HL-60 (cell line): Measurements from ENCODE around the gene C9orf153.

Source experiments
- DNase-seq, 2 experiments: peaks; one replicate each; pipeline ENCODE4 v3.0.0-alpha.2; 2010 to 2020; ENCODE audit warnings: low read depth in 1 of 2, low spot score in 1 of 2
- H3K27ac ChIP-seq: fragments of 250-450 bp; sonication (Bioruptor Pico); replicated peaks from 2 replicates; pipeline ENCODE4 v1.5.1; 2020; ENCODE audit warnings: mild to moderate bottlenecking, moderate library complexity
- H3K27me3 ChIP-seq: fragments of 250-450 bp; sonication (Bioruptor Pico); 2 replicates; pipeline ENCODE4 v1.5.1; 2021; ENCODE audit warnings: mild to moderate bottlenecking, moderate library complexity; ENCODE audit not compliant: insufficient read depth, poor library complexity, severe bottlenecking
- H3K4me3 ChIP-seq: replicated peaks from 2 replicates; pipeline ENCODE4 v1.5.1; 2011; ENCODE audit warnings: mild to moderate bottlenecking, control low read depth, low read length; ENCODE audit not compliant: insufficient read depth
- CTCF ChIP-seq: IDR thresholded peaks from one replicate; pipeline ENCODE4 v1.5.1; 2011; ENCODE audit warnings: low read length, control low read depth, inconsistent platforms; ENCODE audit not compliant: insufficient read depth
- GABPA ChIP-seq: IDR thresholded peaks from 2 replicates; pipeline ENCODE4 v1.6.1; 2012; ENCODE audit warnings: low read depth
- POLR2AphosphoS5 ChIP-seq: IDR thresholded peaks from 2 replicates; pipeline ENCODE4 v1.6.1; 2012; ENCODE audit warnings: low read depth
- SPI1 ChIP-seq: IDR thresholded peaks from 2 replicates; pipeline ENCODE4 v1.6.1; 2012; ENCODE audit warnings: low read depth, mild to moderate bottlenecking, borderline replicate concordance
- TF ChIP-seq, protein P1 (sequence below): IDR thresholded peaks from 2 replicates; pipeline ENCODE4 v1.6.1; 2012; ENCODE audit warnings: low read depth; ENCODE audit not compliant: insufficient replicate concordance

C9orf153 gene

GRCh38 chr9:86177995-86178394 lies 81.5 kb downstream of the C9orf153 start:
- TF ChIP-seq CTCF = no peak
- TF ChIP-seq, protein P1, sequence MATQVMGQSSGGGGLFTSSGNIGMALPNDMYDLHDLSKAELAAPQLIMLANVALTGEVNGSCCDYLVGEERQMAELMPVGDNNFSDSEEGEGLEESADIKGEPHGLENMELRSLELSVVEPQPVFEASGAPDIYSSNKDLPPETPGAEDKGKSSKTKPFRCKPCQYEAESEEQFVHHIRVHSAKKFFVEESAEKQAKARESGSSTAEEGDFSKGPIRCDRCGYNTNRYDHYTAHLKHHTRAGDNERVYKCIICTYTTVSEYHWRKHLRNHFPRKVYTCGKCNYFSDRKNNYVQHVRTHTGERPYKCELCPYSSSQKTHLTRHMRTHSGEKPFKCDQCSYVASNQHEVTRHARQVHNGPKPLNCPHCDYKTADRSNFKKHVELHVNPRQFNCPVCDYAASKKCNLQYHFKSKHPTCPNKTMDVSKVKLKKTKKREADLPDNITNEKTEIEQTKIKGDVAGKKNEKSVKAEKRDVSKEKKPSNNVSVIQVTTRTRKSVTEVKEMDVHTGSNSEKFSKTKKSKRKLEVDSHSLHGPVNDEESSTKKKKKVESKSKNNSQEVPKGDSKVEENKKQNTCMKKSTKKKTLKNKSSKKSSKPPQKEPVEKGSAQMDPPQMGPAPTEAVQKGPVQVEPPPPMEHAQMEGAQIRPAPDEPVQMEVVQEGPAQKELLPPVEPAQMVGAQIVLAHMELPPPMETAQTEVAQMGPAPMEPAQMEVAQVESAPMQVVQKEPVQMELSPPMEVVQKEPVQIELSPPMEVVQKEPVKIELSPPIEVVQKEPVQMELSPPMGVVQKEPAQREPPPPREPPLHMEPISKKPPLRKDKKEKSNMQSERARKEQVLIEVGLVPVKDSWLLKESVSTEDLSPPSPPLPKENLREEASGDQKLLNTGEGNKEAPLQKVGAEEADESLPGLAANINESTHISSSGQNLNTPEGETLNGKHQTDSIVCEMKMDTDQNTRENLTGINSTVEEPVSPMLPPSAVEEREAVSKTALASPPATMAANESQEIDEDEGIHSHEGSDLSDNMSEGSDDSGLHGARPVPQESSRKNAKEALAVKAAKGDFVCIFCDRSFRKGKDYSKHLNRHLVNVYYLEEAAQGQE = no peak
- TF ChIP-seq GABPA = no peak
- no peak for TF ChIP-seq SPI1
- no peak for TF ChIP-seq POLR2AphosphoS5
- Histone ChIP-seq H3K27ac (no peak overlapping the region), H3K4me3 (no peak overlapping the region)

DNA sequence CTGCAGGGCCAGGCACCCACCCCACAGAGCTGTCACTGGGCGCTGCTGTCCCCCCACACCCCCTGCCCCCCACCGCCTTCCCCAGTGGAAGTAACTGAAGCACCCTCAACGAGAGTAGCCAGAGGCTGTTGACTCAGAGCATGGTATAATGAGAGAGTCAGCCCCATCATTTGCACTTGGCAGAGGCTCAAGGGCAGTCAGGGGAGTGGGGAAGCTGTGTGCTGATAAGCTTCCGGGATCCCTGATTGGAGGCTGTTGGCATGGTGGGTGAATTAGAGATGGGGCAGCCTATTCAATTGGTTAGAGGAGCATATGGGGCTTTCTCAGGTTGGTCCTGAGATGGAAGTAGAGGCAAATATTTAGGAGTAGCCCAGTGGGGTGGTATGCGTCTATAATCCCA lies 83.0 kb downstream of the C9orf153 start:
- TF ChIP-seq GABPA (no peak), POLR2AphosphoS5 (no peak), SPI1 (no peak), CTCF (no peak)
- TF ChIP-seq, protein P1 = no peak
- peaks cover 2% of the 10 kb centered on the region for H3K27me3 ChIP-seq
- no peak for DNase-seq
- H3K27ac ChIP-seq = no peak overlapping the region
- H3K4me3 ChIP-seq = no peak overlapping the region

More at GRCh38 chr9:86177995-86178394, 81.5 kb downstream of the C9orf153 start:
- no peak for DNase-seq
- peaks cover 2% of the 10 kb centered on the region for H3K27me3 ChIP-seq

- Histone ChIP-seq H3K4me3 (no peak overlapping the region), H3K27ac (no peak overlapping the region), H3K27me3 (peaks cover 2% of the 10 kb centered on the region)
- no peak for DNase-seq
- TF ChIP-seq POLR2AphosphoS5 = no peak
- no peak for TF ChIP-seq CTCF
- TF ChIP-seq, protein P1 = no peak
- no peak for TF ChIP-seq SPI1
- TF ChIP-seq GABPA = no peak
Observed at GRCh38 chr9:86175743-86176456, 83.6 kb downstream of the C9orf153 start.
